HepG2 (cell line): ENCODE data around the gene OGFR. TPM values are rescaled to one million over a fixed set of nuclear protein-coding genes. Genes with fewer than 3 reads are reported as not detected.

Source experiments
- BCL3 ChIP-seq: sonication (generic); formaldehyde crosslinking; IDR thresholded peaks from 2 replicates; pipeline ENCODE4 v1.5.1; 2020; ENCODE audit warnings: mild to moderate bottlenecking, missing genetic modification reagents, moderate library complexity
- CREB3 ChIP-seq: sonication (generic); formaldehyde crosslinking; IDR thresholded peaks from 2 replicates; pipeline ENCODE4 v1.5.0; 2020; ENCODE audit warnings: missing genetic modification reagents
- GATAD2A ChIP-seq: IDR thresholded peaks from 2 replicates; pipeline ENCODE4 v1.6.1; 2016
- NR3C1 ChIP-seq: sonication (generic); formaldehyde crosslinking; IDR thresholded peaks from 2 replicates; pipeline ENCODE4 v1.4.0; 2020; ENCODE audit warnings: missing genetic modification reagents
- RNF219 ChIP-seq: sonication (generic); formaldehyde crosslinking; IDR thresholded peaks from 2 replicates; pipeline ENCODE4 v1.5.0; 2020; ENCODE audit warnings: mild to moderate bottlenecking, missing genetic modification reagents
- TFE3 ChIP-seq: IDR thresholded peaks from 2 replicates; pipeline ENCODE4 v1.6.1; 2016
- ZHX1 ChIP-seq: sonication (generic); formaldehyde crosslinking; IDR thresholded peaks from 2 replicates; pipeline ENCODE4 v1.8.1; 2022; ENCODE audit warnings: low read depth, mild to moderate bottlenecking, missing genetic modification reagents
- ZMYM4 ChIP-seq: sonication (generic); formaldehyde crosslinking; IDR thresholded peaks from 2 replicates; pipeline ENCODE4 v1.8.1; 2023; ENCODE audit warnings: mild to moderate bottlenecking, missing genetic modification reagents
- ZNF180 ChIP-seq: sonication (generic); formaldehyde crosslinking; IDR thresholded peaks from 2 replicates; pipeline ENCODE4 v1.4.0; 2020; ENCODE audit warnings: low read depth, missing genetic modification reagents, borderline replicate concordance
- ZNF280D ChIP-seq: sonication (generic); formaldehyde crosslinking; IDR thresholded peaks from 2 replicates; pipeline ENCODE4 v1.5.1; 2020; ENCODE audit warnings: mild to moderate bottlenecking, missing genetic modification reagents
- ZNF382 ChIP-seq: sonication (generic); formaldehyde crosslinking; IDR thresholded peaks from 2 replicates; pipeline ENCODE4 v1.5.0; 2020; ENCODE audit warnings: missing genetic modification reagents, mild to moderate bottlenecking, borderline replicate concordance
- ZNF619 ChIP-seq: sonication (generic); formaldehyde crosslinking; IDR thresholded peaks from 2 replicates; pipeline ENCODE4 v1.4.0; 2020; ENCODE audit warnings: mild to moderate bottlenecking, missing genetic modification reagents
- ZNF670 ChIP-seq: sonication (generic); formaldehyde crosslinking; IDR thresholded peaks from 2 replicates; pipeline ENCODE4 v1.8.0; 2022; ENCODE audit warnings: mild to moderate bottlenecking, missing genetic modification reagents, borderline replicate concordance
- ZSCAN25 ChIP-seq: sonication (generic); formaldehyde crosslinking; IDR thresholded peaks from 2 replicates; pipeline ENCODE4 v1.8.0; 2022; ENCODE audit warnings: mild to moderate bottlenecking, missing genetic modification reagents
- polyA plus RNA-seq, 8 experiments: library from polyadenylated mRNA; depleted of rRNA in 3 of 8; stranded (reverse) in 7 of 8; unstranded in 1 of 8; fragments of >200 nt; fragmentation: Illumina TruSeq in 4 of 8; extraction: Trizol in 4 of 8; gene quantifications; 2 replicates each; pipeline versions ENCODE4 v1.2.1 to v1.2.3, GENCODE V29; 2011 to 2016; ENCODE audit warnings: low read depth in 4 of 8, missing spikeins in 1 of 8, mixed read lengths in 1 of 8; ENCODE audit not compliant: insufficient read depth in 1 of 8
- total RNA-seq, 5 experiments: library from RNA; depleted of rRNA; stranded (reverse); fragments of >200 nt; fragmentation: Illumina TruSeq; extraction: Trizol; gene quantifications; 2 replicates each; pipeline ENCODE4 v1.2.3, GENCODE V29; 2016; ENCODE audit warnings: low read depth in 1 of 5

OGFR gene
- total and polyA plus RNA-seq, 2 of the 13 experiments (the other 11 are each of a cell fraction or from before 2014, with no cell fraction given): 47.7 to 81.8 TPM

GRCh38 chr20:62796699-62797491 is 7.7 kb upstream of the OGFR start (continued):
- TF ChIP-seq RNF219 (no peak), ZHX1 (CRISPR knock-in tag) (no peak), ZNF382 (CRISPR knock-in tag) (no peak), ZNF619 (0 out of 2 replicates have a peak, but pooled peaks have one; percentile 48), ZMYM4 (CRISPR knock-in tag) (0 out of 2 replicates have a peak, but pooled peaks have one; percentile 4), ZNF180 (CRISPR knock-in tag) (no peak), ZSCAN25 (CRISPR knock-in tag) (no peak), GATAD2A (CRISPR knock-in tag) (no peak), CREB3 (CRISPR knock-in tag) (no peak), NR3C1 (no peak), BCL3 (no peak), ZNF670 (CRISPR knock-in tag) (no peak), ZNF280D (CRISPR knock-in tag) (0 out of 2 replicates have a peak, but pooled peaks have one; percentile 66), TFE3 (CRISPR knock-in tag) (no peak)
